Neural crest cell (in vitro differentiated cells): ENCODE measurements around the gene GPR161. TPM values are rescaled to one million over a fixed set of nuclear protein-coding genes. Genes with fewer than 3 reads are reported as not detected.

ENCODE experiments used
- DNase-seq: peaks from one replicate; pipeline ENCODE4 v3.0.0; 2021; ENCODE audit warnings: low read depth, mixed read lengths, low spot score
- H3K27ac Mint-ChIP-seq: one replicate; pipeline ENCODE4 v1.8.0; 2021; ENCODE audit warnings: mild to moderate bottlenecking, mixed read lengths; ENCODE audit not compliant: unreplicated experiment
- H3K27me3 Mint-ChIP-seq: 2 replicates; pipeline ENCODE4 v1.8.0; 2021; ENCODE audit warnings: low read depth, mild to moderate bottlenecking, mixed read lengths
- H3K36me3 Mint-ChIP-seq: 2 replicates; pipeline ENCODE4 v1.8.0; 2021; ENCODE audit warnings: low read depth, mild to moderate bottlenecking, mixed read lengths
- H3K4me1 Mint-ChIP-seq: 2 replicates; pipeline ENCODE4 v1.8.0; 2021; ENCODE audit warnings: mixed read lengths
- H3K4me3 Mint-ChIP-seq: one replicate; pipeline ENCODE4 v1.8.0; 2021; ENCODE audit warnings: mild to moderate bottlenecking, mixed read lengths
- H3K9me3 Mint-ChIP-seq: 2 replicates; pipeline ENCODE4 v1.8.0; 2021; ENCODE audit warnings: mixed read lengths
- total RNA-seq: library from RNA; stranded (reverse); gene quantifications from 2 replicates; pipeline ENCODE4 v1.2.1, GENCODE V29; 2021
- TF ChIP-seq, protein P1 (sequence below): fragments of 200-600 bp; sonication (generic); conservative IDR thresholded peaks from 2 replicates; pipeline ENCODE4 v1.5.0; 2021; ENCODE audit warnings: antibody characterized with exemption, mild to moderate bottlenecking

GPR161 gene
- total RNA-seq, 1 donor from 2014 or later: 47.7 TPM

- Mint-ChIP-seq H3K36me3 (peaks cover 16% of the 10 kb centered on the region), H3K27me3 (no peaks in the 10 kb centered on the region), H3K27ac (no peak overlapping the region), H3K4me1 (no peaks in the 10 kb centered on the region), H3K4me3 (no peak overlapping the region), H3K9me3 (no peaks in the 10 kb centered on the region)
- TF ChIP-seq, protein P1, sequence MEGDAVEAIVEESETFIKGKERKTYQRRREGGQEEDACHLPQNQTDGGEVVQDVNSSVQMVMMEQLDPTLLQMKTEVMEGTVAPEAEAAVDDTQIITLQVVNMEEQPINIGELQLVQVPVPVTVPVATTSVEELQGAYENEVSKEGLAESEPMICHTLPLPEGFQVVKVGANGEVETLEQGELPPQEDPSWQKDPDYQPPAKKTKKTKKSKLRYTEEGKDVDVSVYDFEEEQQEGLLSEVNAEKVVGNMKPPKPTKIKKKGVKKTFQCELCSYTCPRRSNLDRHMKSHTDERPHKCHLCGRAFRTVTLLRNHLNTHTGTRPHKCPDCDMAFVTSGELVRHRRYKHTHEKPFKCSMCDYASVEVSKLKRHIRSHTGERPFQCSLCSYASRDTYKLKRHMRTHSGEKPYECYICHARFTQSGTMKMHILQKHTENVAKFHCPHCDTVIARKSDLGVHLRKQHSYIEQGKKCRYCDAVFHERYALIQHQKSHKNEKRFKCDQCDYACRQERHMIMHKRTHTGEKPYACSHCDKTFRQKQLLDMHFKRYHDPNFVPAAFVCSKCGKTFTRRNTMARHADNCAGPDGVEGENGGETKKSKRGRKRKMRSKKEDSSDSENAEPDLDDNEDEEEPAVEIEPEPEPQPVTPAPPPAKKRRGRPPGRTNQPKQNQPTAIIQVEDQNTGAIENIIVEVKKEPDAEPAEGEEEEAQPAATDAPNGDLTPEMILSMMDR: no peak
- no peak for DNase-seq
Measured at GRCh38 chr1:168098534-168099320, 38.0 kb downstream of the GPR161 start.

DNA sequence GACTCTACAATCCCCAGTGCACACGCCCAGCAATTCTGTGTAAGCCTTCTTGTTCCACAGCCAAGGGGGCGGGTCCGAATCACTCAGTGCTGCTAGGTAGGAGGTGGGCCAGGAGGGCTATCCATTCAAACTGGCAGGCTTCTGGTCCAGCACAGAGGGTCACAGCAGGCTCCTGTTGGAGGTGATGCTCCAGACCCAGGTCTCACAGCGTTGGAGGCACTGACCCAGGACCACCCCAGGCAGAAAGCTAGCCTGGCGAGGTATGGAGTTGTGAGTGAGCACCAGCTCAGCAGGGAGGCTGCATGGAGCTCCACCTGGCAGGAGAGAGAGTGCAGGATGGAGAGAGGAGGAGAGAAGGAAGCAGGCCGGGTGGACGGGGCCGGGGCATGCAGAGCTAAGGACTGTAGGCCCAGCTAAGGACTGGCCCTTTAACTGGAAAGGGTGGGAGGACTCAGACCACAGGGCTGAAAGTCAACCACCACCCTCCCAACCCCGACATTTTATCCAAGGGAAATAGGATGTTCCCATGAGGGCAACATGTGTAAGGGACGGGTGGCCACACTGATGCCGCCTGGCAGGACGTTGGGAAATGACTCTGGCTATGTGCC lies 38.7 kb downstream of the GPR161 start:
- Mint-ChIP-seq H3K9me3 (no peaks in the 10 kb centered on the region), H3K4me3 (no peak overlapping the region), H3K36me3 (peaks cover 16% of the 10 kb centered on the region), H3K27ac (no peak overlapping the region), H3K27me3 (no peaks in the 10 kb centered on the region), H3K4me1 (peaks cover 4% of the 10 kb centered on the region)
- TF ChIP-seq, protein P1: no peak
- DNase-seq: no peak

DNA sequence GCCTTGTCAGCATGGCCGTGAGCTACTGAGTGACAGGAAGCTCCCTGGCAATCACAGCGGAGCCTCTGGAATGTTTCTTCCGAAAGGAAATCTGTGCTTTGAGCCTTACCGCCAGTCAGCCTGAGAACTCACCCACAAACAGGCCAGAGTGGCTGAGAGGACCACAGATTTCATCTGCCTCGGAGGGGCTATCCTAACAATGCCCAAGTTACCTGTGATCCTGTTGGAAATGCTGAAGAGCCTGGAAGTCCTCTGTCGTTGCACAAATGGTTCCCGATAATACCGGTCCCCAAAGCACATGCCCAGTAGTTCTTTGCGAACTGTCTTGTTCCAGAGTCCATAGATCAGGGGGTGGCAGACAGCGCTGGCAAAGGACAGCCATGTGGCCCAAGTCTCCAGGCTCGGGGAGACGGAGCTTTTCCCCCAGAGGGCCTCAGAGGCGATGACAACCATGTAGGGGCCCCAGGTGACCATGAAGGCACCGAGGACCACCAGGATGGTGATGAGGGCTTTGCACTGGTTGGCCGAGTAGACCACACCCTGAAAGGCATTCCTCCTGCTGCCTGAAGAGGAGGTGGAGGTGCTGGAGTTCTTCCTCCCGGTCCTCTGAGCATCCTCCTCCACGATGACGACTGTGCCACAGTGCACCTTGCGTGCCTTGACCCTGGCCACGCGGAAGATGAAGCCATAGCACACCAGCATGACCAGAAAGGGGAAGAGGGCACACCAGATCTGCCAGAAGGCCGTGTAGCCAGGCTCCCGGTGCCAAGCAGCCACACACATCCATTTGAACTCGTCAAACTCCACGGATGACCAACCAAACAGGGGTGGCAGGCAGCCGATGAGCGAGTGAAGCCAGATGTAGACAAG lies 40.2 kb downstream of the GPR161 start:
- H3K4me1 Mint-ChIP-seq: peaks cover 7% of the 10 kb centered on the region
- H3K36me3 Mint-ChIP-seq: peaks cover 16% of the 10 kb centered on the region
- H3K4me3 Mint-ChIP-seq: no peak overlapping the region
- no peaks in the 10 kb centered on the region for H3K9me3 Mint-ChIP-seq
- TF ChIP-seq, protein P1: no peak
- no peaks in the 10 kb centered on the region for H3K27me3 Mint-ChIP-seq
- no peak for DNase-seq
- peak overlapping the region; percentile 86 for H3K27ac Mint-ChIP-seq

DNA sequence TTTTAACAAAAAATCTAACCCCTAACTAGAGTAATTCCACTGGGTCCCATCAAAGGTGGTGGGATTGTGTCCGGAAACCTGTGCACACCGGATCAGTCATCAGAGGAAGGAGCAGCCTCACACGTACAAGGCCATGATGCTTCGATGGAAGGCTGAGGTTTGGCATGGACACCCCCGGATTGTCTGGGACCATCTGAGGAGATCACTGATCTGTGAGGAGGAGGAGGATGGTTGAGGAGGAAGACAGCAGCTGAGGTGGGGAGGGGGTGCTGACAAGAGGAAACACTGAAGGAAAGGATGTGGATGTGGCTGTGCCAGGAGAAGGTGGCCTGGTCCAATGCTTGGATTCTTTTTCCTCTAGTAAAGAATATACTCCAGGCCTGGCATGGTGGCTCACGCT lies 41.3 kb downstream of the GPR161 start:
- Mint-ChIP-seq H3K9me3 (no peaks in the 10 kb centered on the region), H3K4me1 (peaks cover 13% of the 10 kb centered on the region), H3K36me3 (peaks cover 16% of the 10 kb centered on the region), H3K27me3 (no peaks in the 10 kb centered on the region), H3K27ac (no peak overlapping the region), H3K4me3 (no peak overlapping the region)
- DNase-seq: no peak
- TF ChIP-seq, protein P1: no peak

DNA sequence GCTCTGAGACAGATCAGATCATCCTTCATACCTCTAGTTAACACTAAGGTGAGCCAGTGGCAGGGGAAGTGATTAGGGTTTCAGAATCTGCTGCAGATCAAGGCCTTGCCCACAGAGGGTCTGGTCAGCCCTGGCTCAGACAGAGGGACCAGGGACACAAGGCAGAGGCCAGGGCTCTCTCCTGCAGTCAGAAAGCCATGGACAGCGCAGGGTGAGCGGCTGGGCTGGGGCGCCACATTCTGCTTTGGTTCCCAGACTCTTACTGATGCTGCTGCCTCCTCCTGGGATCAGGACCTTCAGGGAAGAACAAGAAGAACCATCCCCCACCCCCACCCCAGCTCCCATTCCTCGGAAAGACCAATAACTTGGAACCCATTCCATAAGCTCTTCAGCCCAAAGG lies 43.1 kb downstream of the GPR161 start:
- Mint-ChIP-seq H3K9me3 (no peaks in the 10 kb centered on the region), H3K36me3 (peaks cover 16% of the 10 kb centered on the region), H3K4me3 (no peak overlapping the region), H3K4me1 (peaks cover 13% of the 10 kb centered on the region), H3K27me3 (no peaks in the 10 kb centered on the region), H3K27ac (no peak overlapping the region)
- no peak for DNase-seq
- TF ChIP-seq, protein P1: no peak
